NCI-H446 treated with DMSO at 0.1 percent for 48 hours (cell line): ENCODE measurements around the gene PRAMEF9.
"Not testable (repeated sequence)": the region's sequence is repeated elsewhere in the genome, so short reads cannot be mapped to it uniquely, and the experiment has no call there.

Experiments
- DNase-seq: peaks from one replicate; lab custom pipeline; 2025; lab: John Stamatoyannopoulos, UW

PRAMEF9 gene

GRCh38 chr1:13171548-13171947 lies at the start of gene PRAMEF9:
Gene PRAMEF9, plus strand, starts transcription at chr1:13171848. Its CDS starts 3,433 bp downstream, at chr1:13175281.
- DNase-seq, result not testable (repeated sequence)

- DNase-seq, result not testable (repeated sequence)
These were observed 15.7 kb upstream of the PRAMEF9 start, which contains the start of gene PRAMEF26 for GRCh38 chr1:13155909-13156308. Gene PRAMEF26, minus strand, starts transcription at chr1:13156009. Its CDS starts 2,914 bp downstream, at chr1:13153095.

GRCh38 chr1:13165531-13165930 lies 6.1 kb upstream of the PRAMEF9 start, which contains the start of gene HNRNPCL4:
Gene HNRNPCL4, minus strand, starts transcription at chr1:13165631. Its CDS starts 164 bp downstream, at chr1:13165467.
- not testable (repeated sequence) for DNase-seq

GRCh38 chr1:13201309-13201708 lies 29.7 kb downstream of the PRAMEF9 start, which contains the start of gene PRAMEF13:
Gene PRAMEF13, minus strand, starts transcription at chr1:13201409. Its CDS starts 1,820 bp downstream, at chr1:13199589.
- DNase-seq, result not testable (repeated sequence)

GRCh38 chr1:13208712-13209111 lies 37.1 kb downstream of the PRAMEF9 start:
- not testable (repeated sequence) for DNase-seq

- not testable (repeated sequence) for DNase-seq
These were observed 45.0 kb downstream of the PRAMEF9 start for GRCh38 chr1:13216619-13217018.

- DNase-seq, result not testable (repeated sequence)
These were observed 47.6 kb downstream of the PRAMEF9 start for GRCh38 chr1:13219203-13219602.

GRCh38 chr1:13222788-13223187 lies 51.1 kb downstream of the PRAMEF9 start:
- not testable (repeated sequence) for DNase-seq

GRCh38 chr1:13224480-13225060 lies 52.9 kb downstream of the PRAMEF9 start:
- no peak for DNase-seq

GRCh38 chr1:13225675-13226204 lies 54.1 kb downstream of the PRAMEF9 start, which contains the start of gene PRAMEF18:
Gene PRAMEF18, minus strand, starts transcription at chr1:13226154. Its CDS starts 48 bp downstream, at chr1:13226106.
- not testable (repeated sequence) for DNase-seq

- not testable (repeated sequence) for DNase-seq
These were observed 55.8 kb downstream of the PRAMEF9 start for GRCh38 chr1:13227271-13228055.

GRCh38 chr1:13228343-13228781 lies 56.7 kb downstream of the PRAMEF9 start:
- DNase-seq, result no peak
